ENCODE measurements around the gene KANK2.
"Not testable (repeated sequence)": the region's sequence is repeated elsewhere in the genome, so short reads cannot be mapped to it uniquely, and the experiment has no call there.

The KANK2 gene

GRCh38 chr19:11123114-11123513 lies 74.2 kb downstream of the KANK2 start:
- H3K27ac Mint-ChIP-seq, result no peak overlapping the region
- no peaks in the 10 kb centered on the region for H3K27me3 Mint-ChIP-seq (ENCODE audit: low read depth)
- TF ChIP-seq CTCF (IDR thresholded peaks at IDR 0.05; ENCODE audit: unreplicated experiment in 3 of 3), result no peak
- peaks cover 58% of the 10 kb centered on the region for H3K36me3 Mint-ChIP-seq (ENCODE audit: low read depth)
- no peaks in the 10 kb centered on the region for H3K4me1 Mint-ChIP-seq
- no peaks in the 10 kb centered on the region for H3K9me3 Mint-ChIP-seq
- H3K4me3 Mint-ChIP-seq, result no peak overlapping the region

GRCh38 chr19:11121963-11122362 lies 75.4 kb downstream of the KANK2 start:
- H3K4me1 Mint-ChIP-seq; H3K4me3 Mint-ChIP-seq; H3K27ac Mint-ChIP-seq; H3K27me3 Mint-ChIP-seq (ENCODE audit: low read depth); H3K9me3 Mint-ChIP-seq: not testable (repeated sequence)
- H3K36me3 Mint-ChIP-seq (ENCODE audit: low read depth), result peaks cover 60% of the 10 kb centered on the region

GRCh38 chr19:11116507-11116906 lies 80.8 kb downstream of the KANK2 start:
- H3K4me3 Mint-ChIP-seq, result no peak overlapping the region
- peaks cover 76% of the 10 kb centered on the region for H3K36me3 Mint-ChIP-seq (ENCODE audit: low read depth)
- no peaks in the 10 kb centered on the region for H3K9me3 Mint-ChIP-seq
- H3K4me1 Mint-ChIP-seq, result no peaks in the 10 kb centered on the region
- peaks cover 5% of the 10 kb centered on the region for H3K27me3 Mint-ChIP-seq (ENCODE audit: low read depth)
- no peak overlapping the region for H3K27ac Mint-ChIP-seq
- no peak for TF ChIP-seq CTCF (IDR thresholded peaks at IDR 0.05; ENCODE audit: unreplicated experiment in 3 of 3)

GRCh38 chr19:11115895-11116446 lies 81.4 kb downstream of the KANK2 start:
- H3K27ac Mint-ChIP-seq, result no peak overlapping the region
- H3K36me3 Mint-ChIP-seq (ENCODE audit: low read depth), result peaks cover 76% of the 10 kb centered on the region
- peaks cover 5% of the 10 kb centered on the region for H3K27me3 Mint-ChIP-seq (ENCODE audit: low read depth)
- H3K9me3 Mint-ChIP-seq, result no peaks in the 10 kb centered on the region
- no peak overlapping the region for H3K4me3 Mint-ChIP-seq
- no peak for TF ChIP-seq CTCF (IDR thresholded peaks at IDR 0.05; ENCODE audit: unreplicated experiment in 3 of 3)
- no peaks in the 10 kb centered on the region for H3K4me1 Mint-ChIP-seq

GRCh38 chr19:11115042-11115441 lies 82.3 kb downstream of the KANK2 start:
- peaks cover 5% of the 10 kb centered on the region for H3K27me3 Mint-ChIP-seq (ENCODE audit: low read depth)
- no peaks in the 10 kb centered on the region for H3K9me3 Mint-ChIP-seq

More at GRCh38 chr19:11115042-11115441, 82.3 kb downstream of the KANK2 start:
- Mint-ChIP-seq H3K4me3 (no peak overlapping the region), H3K27ac (no peak overlapping the region), H3K4me1 (no peaks in the 10 kb centered on the region), H3K36me3 (ENCODE audit: low read depth) (peaks cover 73% of the 10 kb centered on the region)
- no peak for TF ChIP-seq CTCF (IDR thresholded peaks at IDR 0.05; ENCODE audit: unreplicated experiment in 3 of 3)
